Measurements from ENCODE around the gene CD83. TPM values are rescaled to one million over a fixed set of nuclear protein-coding genes. Genes with fewer than 3 reads are reported as not detected.

CD83 gene
- total and polyA plus RNA-seq, 7 donors, result 0.10 to 2.1 (median 0.71) TPM

DNA sequence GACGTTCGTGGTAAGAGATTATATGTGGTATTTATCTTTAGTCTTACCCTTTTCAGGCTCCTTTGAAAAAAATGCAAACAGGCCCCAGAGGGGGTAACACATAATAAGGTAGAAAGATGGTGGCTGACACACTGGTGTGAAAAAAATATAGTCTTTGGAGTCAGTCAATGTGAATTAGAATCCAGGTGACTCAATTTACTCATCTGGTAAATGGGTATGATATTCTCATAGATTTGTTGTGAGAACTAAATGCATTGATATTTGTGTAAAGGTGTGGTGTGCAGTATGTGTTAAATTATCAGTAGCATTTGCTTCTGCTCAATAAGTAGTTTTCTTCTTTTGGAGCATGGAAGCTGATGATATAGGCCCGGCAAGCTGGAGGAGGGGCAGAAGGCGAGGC is 25.7 kb downstream of the CD83 start:
- ATAC-seq (no peak), DNase-seq (no peak)
- no peaks in the 10 kb centered on the region for H3K9me3 ChIP-seq
- no peaks in the 10 kb centered on the region for H3K36me3 ChIP-seq (ENCODE audit: insufficient read depth in 1 of 2, low read depth in 1 of 2)
- H3K4me1 ChIP-seq, result peaks cover 12% of the 10 kb centered on the region
- H3K27ac ChIP-seq, result no peak overlapping the region
- H3K4me3 ChIP-seq, result no peak overlapping the region
- 61 to 71% (median 64%) methylated on average over 4 of the region's 4 CpGs for WGBS, 3 donors
- H3K27me3 ChIP-seq (ENCODE audit: insufficient read depth in 3 of 3, low read length in 2 of 3), result peaks cover 0 to 6% (median 1%) of the 10 kb centered on the region in 3 donors
- TF ChIP-seq, protein P1, sequence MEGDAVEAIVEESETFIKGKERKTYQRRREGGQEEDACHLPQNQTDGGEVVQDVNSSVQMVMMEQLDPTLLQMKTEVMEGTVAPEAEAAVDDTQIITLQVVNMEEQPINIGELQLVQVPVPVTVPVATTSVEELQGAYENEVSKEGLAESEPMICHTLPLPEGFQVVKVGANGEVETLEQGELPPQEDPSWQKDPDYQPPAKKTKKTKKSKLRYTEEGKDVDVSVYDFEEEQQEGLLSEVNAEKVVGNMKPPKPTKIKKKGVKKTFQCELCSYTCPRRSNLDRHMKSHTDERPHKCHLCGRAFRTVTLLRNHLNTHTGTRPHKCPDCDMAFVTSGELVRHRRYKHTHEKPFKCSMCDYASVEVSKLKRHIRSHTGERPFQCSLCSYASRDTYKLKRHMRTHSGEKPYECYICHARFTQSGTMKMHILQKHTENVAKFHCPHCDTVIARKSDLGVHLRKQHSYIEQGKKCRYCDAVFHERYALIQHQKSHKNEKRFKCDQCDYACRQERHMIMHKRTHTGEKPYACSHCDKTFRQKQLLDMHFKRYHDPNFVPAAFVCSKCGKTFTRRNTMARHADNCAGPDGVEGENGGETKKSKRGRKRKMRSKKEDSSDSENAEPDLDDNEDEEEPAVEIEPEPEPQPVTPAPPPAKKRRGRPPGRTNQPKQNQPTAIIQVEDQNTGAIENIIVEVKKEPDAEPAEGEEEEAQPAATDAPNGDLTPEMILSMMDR (IDR thresholded peaks at IDR 0.05), result no peak
- intact Hi-C loops (cut with DNase I), result no loop called here

- TF ChIP-seq, protein P1 (IDR thresholded peaks at IDR 0.05), result peak; percentile 87
- Histone ChIP-seq H3K27me3 (ENCODE audit: insufficient read depth in 3 of 3, low read length in 2 of 3) (peaks cover 0 to 6% (median 1%) of the 10 kb centered on the region in 3 donors), H3K4me3 (no peak overlapping the region), H3K4me1 (peaks cover 12% of the 10 kb centered on the region), H3K9me3 (no peaks in the 10 kb centered on the region), H3K36me3 (ENCODE audit: insufficient read depth in 1 of 2, low read depth in 1 of 2) (no peaks in the 10 kb centered on the region), H3K27ac (no peak overlapping the region)
- intact Hi-C loops (cut with DNase I), result loop anchor here (2.0 kb wide), 1 partner anchor 236 kb away; no protein-coding TSS in a partner anchor
- DNase-seq (peak; percentile 50 to 81), ATAC-seq (peak; percentile 76 to 91 (median 86))
- 61 to 71% (median 63%) methylated on average over 8 of the region's 8 CpGs for WGBS, 3 donors
Observed at GRCh38 chr6:14144678-14145113, 27.1 kb downstream of the CD83 start.

DNA sequence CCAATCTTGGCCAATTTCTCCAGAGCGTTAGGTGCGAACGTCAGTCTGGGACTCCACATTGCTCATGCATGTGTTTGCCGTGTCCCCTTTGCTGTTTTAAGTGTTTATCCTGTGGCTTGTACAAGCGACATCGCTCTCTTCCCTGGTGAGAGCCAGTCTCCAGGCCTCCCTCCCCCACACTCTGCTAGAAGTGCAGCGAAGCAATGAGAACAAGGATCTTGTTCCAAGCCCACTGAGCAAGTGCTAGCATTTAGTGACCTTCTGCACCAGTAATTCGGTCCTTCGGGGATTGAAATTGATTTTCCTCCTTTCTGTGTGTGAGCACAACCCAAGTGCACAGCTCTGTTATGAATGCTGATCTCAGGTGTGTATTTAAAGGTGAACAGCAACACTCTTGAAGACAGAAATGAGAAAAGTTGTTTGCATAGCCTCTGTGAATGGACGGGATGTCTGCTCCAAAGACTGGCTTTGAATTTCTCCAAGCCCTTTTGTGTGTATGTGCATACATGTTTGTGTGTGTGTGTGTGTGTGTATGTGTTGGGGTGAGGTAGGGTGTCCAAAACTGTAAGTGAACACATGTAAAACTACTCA is 29.0 kb downstream of the CD83 start:
- H3K27ac ChIP-seq, result no peak overlapping the region
- H3K36me3 ChIP-seq (ENCODE audit: insufficient read depth in 1 of 2, low read depth in 1 of 2), result no peaks in the 10 kb centered on the region
- DNase-seq (no peak), ATAC-seq (no peak)
- H3K27me3 ChIP-seq (ENCODE audit: insufficient read depth in 3 of 3, low read length in 2 of 3), result peaks cover 0 to 6% (median 3%) of the 10 kb centered on the region in 3 donors
- H3K9me3 ChIP-seq, result no peaks in the 10 kb centered on the region
- intact Hi-C loops (cut with DNase I), result no loop called here
- 68 to 74% (median 74%) methylated on average over 10 of the region's 10 CpGs for WGBS, 3 donors
- peaks cover 12% of the 10 kb centered on the region for H3K4me1 ChIP-seq
- H3K4me3 ChIP-seq, result no peak overlapping the region
- TF ChIP-seq, protein P1 (IDR thresholded peaks at IDR 0.05), result no peak

GRCh38 chr6:14147891-14148290 is 30.3 kb downstream of the CD83 start:
- ATAC-seq (no peak), DNase-seq (no peak)
- peaks cover 2% of the 10 kb centered on the region for H3K4me1 ChIP-seq
- peaks cover 0 to 6% (median 3%) of the 10 kb centered on the region in 3 donors for H3K27me3 ChIP-seq (ENCODE audit: insufficient read depth in 3 of 3, low read length in 2 of 3)
- H3K27ac ChIP-seq, result no peak overlapping the region
- TF ChIP-seq, protein P1 (IDR thresholded peaks at IDR 0.05), result no peak
- H3K9me3 ChIP-seq, result no peaks in the 10 kb centered on the region
- intact Hi-C loops (cut with DNase I), result no loop called here
- no peaks in the 10 kb centered on the region for H3K36me3 ChIP-seq (ENCODE audit: insufficient read depth in 1 of 2, low read depth in 1 of 2)
- no peak overlapping the region for H3K4me3 ChIP-seq
- 57 to 69% (median 61%) methylated on average over 7 of the region's 7 CpGs for WGBS, 3 donors

- Histone ChIP-seq H3K27me3 (ENCODE audit: insufficient read depth in 3 of 3, low read length in 2 of 3) (peaks cover 0 to 6% (median 3%) of the 10 kb centered on the region in 3 donors), H3K9me3 (no peaks in the 10 kb centered on the region)
Observed at GRCh38 chr6:14148471-14148870, 30.9 kb downstream of the CD83 start.

More at GRCh38 chr6:14148471-14148870, 30.9 kb downstream of the CD83 start:
- intact Hi-C loops (cut with DNase I), result no loop called here
- DNase-seq (no peak), ATAC-seq (no peak)
- Histone ChIP-seq H3K4me1 (no peaks in the 10 kb centered on the region), H3K27ac (no peak overlapping the region), H3K4me3 (no peak overlapping the region), H3K36me3 (ENCODE audit: insufficient read depth in 1 of 2, low read depth in 1 of 2) (no peaks in the 10 kb centered on the region)
- WGBS, 3 donors, result 93 to 97% (median 96%) methylated on average over 5 of the region's 5 CpGs
- TF ChIP-seq, protein P1 (IDR thresholded peaks at IDR 0.05), result no peak

Measured in psoas muscle (tissue), 8 donors.